Mesendoderm (in vitro differentiated cells): ENCODE results near the gene TIMM8B.
"Not testable (repeated sequence)": the region's sequence is repeated elsewhere in the genome, so short reads cannot be mapped to it uniquely, and the experiment has no call there.

Experiments used
- DNase-seq: peaks from one replicate; pipeline ENCODE4 v3.0.0; 2013
- H2AK5ac ChIP-seq: 2 replicates; pipeline ENCODE4 v1.6.1; 2013; ENCODE audit warnings: low read length, inconsistent platforms
- H2BK120ac ChIP-seq: 2 replicates; pipeline ENCODE4 v1.6.1; 2013; ENCODE audit warnings: low read depth, mild to moderate bottlenecking, low read length, moderate library complexity, mixed read lengths
- H2BK15ac ChIP-seq: replicated peaks from 2 replicates; pipeline ENCODE4 v1.6.1; 2013; ENCODE audit warnings: low read depth, mild to moderate bottlenecking, moderate library complexity
- H2BK5ac ChIP-seq: 2 replicates; pipeline ENCODE4 v1.6.1; 2013; ENCODE audit warnings: low read length, inconsistent platforms
- H3K18ac ChIP-seq: 2 replicates; pipeline ENCODE4 v1.6.1; 2013; ENCODE audit warnings: mild to moderate bottlenecking, low read length, mixed read lengths
- H3K23ac ChIP-seq: one replicate; pipeline ENCODE4 v1.6.1; 2013; ENCODE audit warnings: low read length
- H3K27ac ChIP-seq: 2 replicates; pipeline ENCODE4 v1.5.1; 2013; ENCODE audit warnings: low read depth, mild to moderate bottlenecking, inconsistent platforms, low read length, moderate library complexity
- H3K27me3 ChIP-seq: 2 replicates; pipeline ENCODE4 v1.6.1; 2013; ENCODE audit warnings: low read length, control low read depth, mild to moderate bottlenecking, inconsistent platforms; ENCODE audit not compliant: insufficient read depth, poor library complexity
- H3K36me3 ChIP-seq: 2 replicates; pipeline ENCODE4 v1.6.1; 2013; ENCODE audit warnings: low read length, inconsistent platforms; ENCODE audit not compliant: control insufficient read depth, insufficient read depth
- H3K4ac ChIP-seq: one replicate; pipeline ENCODE4 v1.6.1; 2013; ENCODE audit warnings: low read depth, mild to moderate bottlenecking, low read length, moderate library complexity
- H3K4me1 ChIP-seq: 2 replicates; pipeline ENCODE4 v1.6.1; 2013; ENCODE audit warnings: low read depth, low read length, inconsistent platforms; ENCODE audit not compliant: control insufficient read depth
- H3K4me2 ChIP-seq: 2 replicates; pipeline ENCODE4 v1.6.1; 2013; ENCODE audit warnings: low read length
- H3K4me3 ChIP-seq: 2 replicates; pipeline ENCODE4 v1.5.1; 2013; ENCODE audit warnings: mild to moderate bottlenecking, low read length
- H3K56ac ChIP-seq: one replicate; pipeline ENCODE4 v1.6.1; 2013; ENCODE audit warnings: low read length
- H3K79me1 ChIP-seq: 2 replicates; pipeline ENCODE4 v1.6.1; 2013; ENCODE audit warnings: low read length, inconsistent platforms
- H3K79me2 ChIP-seq: 2 replicates; pipeline ENCODE4 v1.6.1; 2013; ENCODE audit warnings: mild to moderate bottlenecking, low read length; ENCODE audit not compliant: control insufficient read depth, insufficient read depth
- H3K9ac ChIP-seq: 2 replicates; pipeline ENCODE4 v1.6.1; 2013; ENCODE audit warnings: low read length, inconsistent platforms
- H4K5ac ChIP-seq: one replicate; pipeline ENCODE4 v1.6.1; 2013; ENCODE audit warnings: low read length
- H4K8ac ChIP-seq: one replicate; pipeline ENCODE4 v1.6.1; 2013; ENCODE audit warnings: low read depth, mild to moderate bottlenecking, control low read depth, low read length, moderate library complexity
- WGBS: extraction: QIAGEN DNeasy Blood & Tissue Kit; methylation state at CpG from one replicate; pipeline ENCODE4 v1.1.7; 2013; ENCODE audit warnings: low lambda C conversion rate, missing lambda C conversion rate; ENCODE audit not compliant: insufficient coverage; ENCODE audit errors: extremely low coverage; 5-methylcytosine and 5-hydroxymethylcytosine counted together

The TIMM8B gene

GRCh38 chr11:112096194-112096593 lies 9.6 kb upstream of the TIMM8B start:
- no peak overlapping the region for H3K4me3 ChIP-seq
- H3K27me3 ChIP-seq: no peaks in the 10 kb centered on the region
- no peak overlapping the region for H3K4ac ChIP-seq
- no peak overlapping the region for H3K23ac ChIP-seq
- no peak overlapping the region for H2BK15ac ChIP-seq
- H3K79me1 ChIP-seq: no peaks in the 10 kb centered on the region
- no peak overlapping the region for H2BK120ac ChIP-seq
- H2AK5ac ChIP-seq: no peak overlapping the region
- no peak overlapping the region for H3K4me2 ChIP-seq
- H2BK5ac ChIP-seq: no peak overlapping the region
- no peak overlapping the region for H3K9ac ChIP-seq
- no peaks in the 10 kb centered on the region for H3K36me3 ChIP-seq
- no peak for DNase-seq
- no peak overlapping the region for H4K5ac ChIP-seq
- no peak overlapping the region for H3K27ac ChIP-seq
- H4K8ac ChIP-seq: no peak overlapping the region
- no peaks in the 10 kb centered on the region for H3K4me1 ChIP-seq
- H3K18ac ChIP-seq: no peak overlapping the region
- H3K56ac ChIP-seq: no peak overlapping the region
- no peaks in the 10 kb centered on the region for H3K79me2 ChIP-seq

GRCh38 chr11:112095302-112095701 lies 8.7 kb upstream of the TIMM8B start:
- H3K4me2 ChIP-seq, H3K27ac ChIP-seq, H3K56ac ChIP-seq, H2BK15ac ChIP-seq, H4K8ac ChIP-seq, H2BK120ac ChIP-seq, H3K18ac ChIP-seq, DNase-seq, H2BK5ac ChIP-seq, H3K4me1 ChIP-seq, H3K79me1 ChIP-seq, H3K23ac ChIP-seq, H4K5ac ChIP-seq, H3K27me3 ChIP-seq, H2AK5ac ChIP-seq, H3K4me3 ChIP-seq, H3K4ac ChIP-seq, H3K9ac ChIP-seq, H3K36me3 ChIP-seq, H3K79me2 ChIP-seq: not testable (repeated sequence)
- no CpG with 5 or more reads among the region's 2 CpGs for WGBS

DNA sequence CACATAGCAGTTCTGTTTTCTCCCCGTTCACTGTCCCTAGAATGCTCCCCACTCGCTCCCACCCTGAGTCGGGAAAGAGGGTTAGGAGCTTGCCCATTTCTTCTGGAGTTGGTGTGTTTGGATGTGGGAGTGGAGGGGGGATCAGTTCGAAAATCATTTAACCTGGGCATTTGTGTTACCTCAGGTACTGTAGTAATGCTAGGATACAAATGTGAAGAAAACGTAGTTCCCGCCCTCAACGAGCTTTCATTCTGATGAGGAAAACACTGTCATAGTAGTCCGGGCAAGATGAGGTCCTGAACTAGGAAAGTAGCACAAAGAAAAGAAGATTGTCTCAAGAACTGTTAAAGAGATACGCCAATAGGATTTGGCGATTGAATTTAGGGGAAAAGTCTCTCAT lies 656 bp upstream of the TIMM8B start:
- no peak overlapping the region for H3K18ac ChIP-seq
- H2BK120ac ChIP-seq: no peak overlapping the region
- no peak overlapping the region for H3K27ac ChIP-seq
- peaks cover 6% of the 10 kb centered on the region for H3K36me3 ChIP-seq
- peaks cover 13% of the 10 kb centered on the region for H3K79me1 ChIP-seq
- H2BK5ac ChIP-seq: no peak overlapping the region
- no peak overlapping the region for H3K4ac ChIP-seq
- peak; percentile 1 for DNase-seq
- H4K8ac ChIP-seq: no peak overlapping the region
- no peaks in the 10 kb centered on the region for H3K4me1 ChIP-seq
- H3K56ac ChIP-seq: peak overlapping the region; percentile 95
- peak overlapping the region; percentile 92 for H3K9ac ChIP-seq
- WGBS: no CpG with 5 or more reads among the region's 10 CpGs
- H2BK15ac ChIP-seq: no peak overlapping the region
- H3K27me3 ChIP-seq: no peaks in the 10 kb centered on the region
- no peak overlapping the region for H2AK5ac ChIP-seq
- H3K4me3 ChIP-seq: peak overlapping the region; percentile 93
- peak overlapping the region; percentile 10 for H4K5ac ChIP-seq
- peaks cover 22% of the 10 kb centered on the region for H3K79me2 ChIP-seq
- H3K23ac ChIP-seq: no peak overlapping the region
- H3K4me2 ChIP-seq: peak overlapping the region; percentile 68

DNA sequence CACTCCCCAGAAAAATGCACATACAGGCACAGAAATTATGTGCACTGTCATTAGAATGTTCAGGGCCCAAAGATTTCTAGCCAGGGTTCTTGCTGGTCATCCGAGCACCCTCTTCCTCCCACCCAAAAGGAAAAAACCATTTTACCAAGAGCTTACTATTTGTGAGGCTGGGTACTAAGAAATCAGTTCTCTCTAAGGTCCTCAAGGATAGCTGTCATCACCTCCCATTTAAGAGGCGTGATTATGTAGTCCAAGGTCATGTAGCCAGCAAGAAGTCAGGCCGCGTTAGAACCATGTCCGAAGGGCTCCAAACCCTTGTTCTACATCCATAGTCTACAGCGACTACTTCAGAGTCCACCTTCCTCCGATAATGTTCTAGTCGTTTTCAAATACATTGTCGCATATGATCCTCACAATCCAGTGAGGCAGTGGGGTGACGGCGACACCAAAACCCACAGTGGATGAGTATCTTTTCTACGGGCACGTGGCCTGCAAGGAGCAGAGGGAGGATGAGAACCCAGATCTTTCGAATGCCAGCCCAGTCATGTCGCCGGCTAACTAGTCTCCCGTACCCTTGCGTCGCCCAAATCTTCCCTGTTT lies 634 bp downstream of the TIMM8B start:
- H2AK5ac ChIP-seq: no peak overlapping the region
- H4K8ac ChIP-seq: no peak overlapping the region
- peaks cover 6% of the 10 kb centered on the region for H3K36me3 ChIP-seq
- peak overlapping the region; percentile 76 for H3K4ac ChIP-seq
- H2BK5ac ChIP-seq: no peak overlapping the region
- peak overlapping the region; percentile 96 for H3K56ac ChIP-seq
- DNase-seq: peak; percentile 36
- H3K4me3 ChIP-seq: peak overlapping the region; percentile 90
- no peak overlapping the region for H4K5ac ChIP-seq
- no CpG with 5 or more reads among the region's 19 CpGs for WGBS
- no peaks in the 10 kb centered on the region for H3K4me1 ChIP-seq
- no peak overlapping the region for H3K23ac ChIP-seq
- no peak overlapping the region for H3K18ac ChIP-seq
- peaks cover 22% of the 10 kb centered on the region for H3K79me2 ChIP-seq
- no peaks in the 10 kb centered on the region for H3K27me3 ChIP-seq
- H3K27ac ChIP-seq: no peak overlapping the region
- peaks cover 13% of the 10 kb centered on the region for H3K79me1 ChIP-seq
- no peak overlapping the region for H2BK120ac ChIP-seq
- no peak overlapping the region for H2BK15ac ChIP-seq
- H3K9ac ChIP-seq: peak overlapping the region; percentile 94
- peak overlapping the region; percentile 69 for H3K4me2 ChIP-seq

DNA sequence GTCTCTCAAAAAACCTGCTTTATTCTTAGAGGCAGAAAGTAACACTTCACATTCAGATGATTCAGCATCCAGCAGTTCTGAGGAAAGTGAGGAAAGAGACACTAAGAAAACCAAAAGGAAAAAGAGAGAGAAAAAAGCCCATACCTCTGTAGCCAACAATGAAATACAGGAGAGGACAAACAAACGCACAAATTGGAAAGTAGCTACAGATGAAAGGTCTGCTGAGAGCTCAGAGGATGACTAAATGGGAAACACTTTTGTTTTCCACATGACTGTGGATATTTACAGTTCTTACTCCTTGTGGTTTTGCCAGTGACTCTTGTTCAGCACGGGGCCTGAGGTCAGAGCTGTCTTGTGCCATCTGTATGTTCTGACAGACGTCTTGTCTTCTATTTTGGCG lies 3.8 kb downstream of the TIMM8B start:
- Histone ChIP-seq H2BK15ac (no peak overlapping the region), H3K36me3 (peaks cover 9% of the 10 kb centered on the region)
- DNase-seq: no peak

More for the DNA sequence above, 3.8 kb downstream of the TIMM8B start:
- no peaks in the 10 kb centered on the region for H3K27me3 ChIP-seq
- no peaks in the 10 kb centered on the region for H3K4me1 ChIP-seq
- no peak overlapping the region for H3K4me2 ChIP-seq
- whole genome bisulfite sequencing: no CpG with 5 or more reads among the region's 4 CpGs
- no peak overlapping the region for H3K9ac ChIP-seq
- H3K27ac ChIP-seq: no peak overlapping the region
- H3K56ac ChIP-seq: no peak overlapping the region
- no peak overlapping the region for H4K5ac ChIP-seq
- H3K18ac ChIP-seq: no peak overlapping the region
- H2BK120ac ChIP-seq: no peak overlapping the region
- H2AK5ac ChIP-seq: no peak overlapping the region
- H3K79me1 ChIP-seq: peaks cover 12% of the 10 kb centered on the region
- H3K4me3 ChIP-seq: no peak overlapping the region
- no peak overlapping the region for H4K8ac ChIP-seq
- H2BK5ac ChIP-seq: no peak overlapping the region
- no peak overlapping the region for H3K4ac ChIP-seq
- peaks cover 20% of the 10 kb centered on the region for H3K79me2 ChIP-seq
- H3K23ac ChIP-seq: no peak overlapping the region
